ENCODE measurements around the gene ZNF69.
"Not testable (repeated sequence)": the region's sequence is repeated elsewhere in the genome, so short reads cannot be mapped to it uniquely, and the experiment has no call there.

The ZNF69 gene

GRCh38 chr19:11927227-11927626 lies 39.6 kb downstream of the ZNF69 start:
- DNase-seq (ENCODE audit: low read depth), result no peak
- no peak for TF ChIP-seq CTCF (IDR thresholded peaks at IDR 0.05; ENCODE audit: low read length, missing control alignments)
- no peak overlapping the region for H3K4me3 ChIP-seq (replicated peaks; ENCODE audit: low read depth, low read length)

GRCh38 chr19:11931051-11931450 lies 43.5 kb downstream of the ZNF69 start:
- no peak for TF ChIP-seq CTCF (IDR thresholded peaks at IDR 0.05; ENCODE audit: low read length, missing control alignments)

GRCh38 chr19:11931513-11931912 lies 43.9 kb downstream of the ZNF69 start:
- TF ChIP-seq CTCF (IDR thresholded peaks at IDR 0.05; ENCODE audit: low read length, missing control alignments), result no peak
- DNase-seq (ENCODE audit: low read depth), result no peak
- H3K4me3 ChIP-seq (replicated peaks; ENCODE audit: low read depth, low read length), result no peak overlapping the region

More at GRCh38 chr19:11931051-11931450, 43.5 kb downstream of the ZNF69 start:
- no peak overlapping the region for H3K4me3 ChIP-seq (replicated peaks; ENCODE audit: low read depth, low read length)
- no peak for DNase-seq (ENCODE audit: low read depth)

- not testable (repeated sequence) for H3K4me3 ChIP-seq (replicated peaks; ENCODE audit: low read depth, low read length); DNase-seq (ENCODE audit: low read depth)
These were observed 48.2 kb downstream of the ZNF69 start for GRCh38 chr19:11935829-11936228.

- not testable (repeated sequence) for H3K4me3 ChIP-seq (replicated peaks; ENCODE audit: low read depth, low read length); DNase-seq (ENCODE audit: low read depth)
These were observed 50.8 kb downstream of the ZNF69 start for GRCh38 chr19:11938383-11938782.

- DNase-seq (ENCODE audit: low read depth); H3K4me3 ChIP-seq (replicated peaks; ENCODE audit: low read depth, low read length): not testable (repeated sequence)
These were observed 53.8 kb downstream of the ZNF69 start for GRCh38 chr19:11941361-11941887.

- H3K4me3 ChIP-seq (replicated peaks; ENCODE audit: low read depth, low read length), result no peak overlapping the region
- DNase-seq (ENCODE audit: low read depth), result no peak
- no peak for TF ChIP-seq CTCF (IDR thresholded peaks at IDR 0.05; ENCODE audit: low read length, missing control alignments)
These were observed 54.6 kb downstream of the ZNF69 start for GRCh38 chr19:11942008-11942842.

GRCh38 chr19:11942843-11943108 lies 55.2 kb downstream of the ZNF69 start:
- H3K4me3 ChIP-seq (replicated peaks; ENCODE audit: low read depth, low read length), result no peak overlapping the region
- DNase-seq (ENCODE audit: low read depth), result no peak
- TF ChIP-seq CTCF (IDR thresholded peaks at IDR 0.05; ENCODE audit: low read length, missing control alignments), result no peak

Measured in fibroblast of pulmonary artery (primary cell).